SK-N-SH (cell line): ENCODE data around the gene SMAD4. TPM values are rescaled to one million over a fixed set of nuclear protein-coding genes. Genes with fewer than 3 reads are reported as not detected.

Experiments used
- CTCF ChIA-PET: fragments of 300-600, 350-600 bp; formaldehyde crosslinking; extraction: SDS; loops from one replicate; lab custom pipeline; 2021; lab: Yijun Ruan, JAX
- POLR2A ChIA-PET: fragments of 350-600 bp; sonication (Branson Sonifier 250); formaldehyde crosslinking; extraction: SDS; loops from one replicate; lab custom pipeline; 2020; ENCODE audit warnings: antibody characterized with exemption, inconsistent platforms; lab: Yijun Ruan, JAX
- DNase-seq: peaks from one replicate; pipeline ENCODE4 v3.0.0; 2012
- H2AFZ ChIP-seq: fragments of 200-600 bp; sonication (generic); 2 replicates; pipeline ENCODE4 v1.8.1; 2016; ENCODE audit warnings: antibody characterized with exemption, mild to moderate bottlenecking, low read depth
- H3F3A ChIP-seq: fragments of 200-600 bp; sonication (generic); replicated peaks from 2 replicates; pipeline ENCODE3; 2016; ENCODE audit warnings: antibody characterized with exemption, mild to moderate bottlenecking; ENCODE audit not compliant: insufficient read depth
- H3K27ac ChIP-seq, 2 experiments: fragments of 200-500 bp in 1 of 2; fragments of 200-600 bp in 1 of 2; sonication (Bioruptor generic) in 1 of 2; sonication (generic), shearing (Covaris generic) in 1 of 2; 2 replicates each; pipeline versions ENCODE4 v1.5.1 to v1.6.1; 2014 to 2016; ENCODE audit warnings: low read depth in 2 of 2, inconsistent platforms in 1 of 2, low read length in 1 of 2, mild to moderate bottlenecking in 1 of 2, mixed read lengths in 1 of 2
- H3K27me3 ChIP-seq: fragments of 200-600 bp; sonication (generic), shearing (Covaris generic); 2 replicates; pipeline ENCODE4 v1.6.1; 2016; ENCODE audit warnings: mixed run types; ENCODE audit not compliant: insufficient read depth
- H3K36me3 ChIP-seq, 2 experiments: fragments of 200-500 bp in 1 of 2; fragments of 200-600 bp in 1 of 2; sonication (Bioruptor generic) in 1 of 2; sonication (generic) in 1 of 2; replicated peaks in 1 of 2; 2 replicates each; pipeline versions ENCODE3 to v1.5.1; 2014 to 2016; ENCODE audit warnings: low read length in 1 of 2, mild to moderate bottlenecking in 1 of 2; ENCODE audit not compliant: insufficient read depth in 2 of 2, control insufficient read depth in 1 of 2
- H3K4me1 ChIP-seq, 2 experiments: fragments of 200-500 bp in 1 of 2; fragments of 200-600 bp in 1 of 2; sonication (Bioruptor generic) in 1 of 2; sonication (generic), shearing (Covaris generic) in 1 of 2; 2 replicates each; pipeline versions ENCODE4 v1.5.1 to v1.6.1; 2014 to 2016; ENCODE audit warnings: low read depth in 1 of 2, low read length in 1 of 2, mixed run types in 1 of 2; ENCODE audit not compliant: insufficient read depth in 2 of 2, control insufficient read depth in 1 of 2
- H3K4me2 ChIP-seq: fragments of 200-600 bp; sonication (generic), shearing (Covaris generic); 2 replicates; pipeline ENCODE4 v1.6.1; 2017; ENCODE audit warnings: mixed run types
- H3K4me3 ChIP-seq, 2 experiments: fragments of 200-500 bp in 1 of 2; fragments of 200-600 bp in 1 of 2; sonication (Bioruptor generic) in 1 of 2; sonication (generic), shearing (Covaris generic) in 1 of 2; 2 replicates each; pipeline versions ENCODE4 v1.5.1 to v1.8.1; 2014 to 2016; ENCODE audit warnings: low read depth in 2 of 2, inconsistent platforms in 1 of 2, low read length in 1 of 2, mild to moderate bottlenecking in 1 of 2, mixed read lengths in 1 of 2, moderate library complexity in 1 of 2
- H3K79me2 ChIP-seq: fragments of 200-600 bp; sonication (generic); 2 replicates; pipeline ENCODE4 v1.8.1; 2017; ENCODE audit warnings: mild to moderate bottlenecking; ENCODE audit not compliant: insufficient read depth
- H3K9ac ChIP-seq: fragments of 200-600 bp; sonication (generic); 2 replicates; pipeline ENCODE4 v1.6.1; 2017; ENCODE audit warnings: mixed run types
- H3K9me2 ChIP-seq: fragments of 200-600 bp; sonication (generic); 2 replicates; pipeline ENCODE4 v1.6.1; 2017; ENCODE audit warnings: mixed run types
- H3K9me3 ChIP-seq: fragments of 200-600 bp; sonication (generic); 2 replicates; pipeline ENCODE4 v1.6.1; 2017; ENCODE audit warnings: mixed run types, mild to moderate bottlenecking, moderate library complexity
- H4K20me1 ChIP-seq: fragments of 200-600 bp; sonication (generic); 2 replicates; pipeline ENCODE4 v1.6.1; 2017; ENCODE audit warnings: mild to moderate bottlenecking, mixed run types; ENCODE audit not compliant: insufficient read depth
- CHD2 ChIP-seq: fragments of 150-350 bp; IDR thresholded peaks from 2 replicates; pipeline ENCODE4 v1.6.1; 2018; ENCODE audit warnings: low read length; ENCODE audit not compliant: partially characterized antibody
- EZH2phosphoT487 ChIP-seq: fragments of 200-600 bp; sonication (generic); IDR thresholded peaks from 2 replicates; pipeline ENCODE4 v1.6.1; 2017; ENCODE audit warnings: low read depth, mixed run types, mild to moderate bottlenecking, antibody characterized with exemption, moderate library complexity, borderline replicate concordance
- FOSL2 ChIP-seq: IDR thresholded peaks from 2 replicates; pipeline ENCODE4 v1.4.0; 2012; ENCODE audit warnings: low read depth, mild to moderate bottlenecking, moderate library complexity, borderline replicate concordance
- FOXJ3 ChIP-seq: sonication (generic); formaldehyde crosslinking; IDR thresholded peaks from 2 replicates; pipeline ENCODE4 v1.5.1; 2020; ENCODE audit warnings: mild to moderate bottlenecking, missing genetic modification reagents
- FOXM1 ChIP-seq: IDR thresholded peaks from 2 replicates; pipeline ENCODE4 v1.4.0; 2012; ENCODE audit warnings: low read depth, mild to moderate bottlenecking
- GABPA ChIP-seq: IDR thresholded peaks from 2 replicates; pipeline ENCODE4 v1.4.0; 2012; ENCODE audit warnings: low read depth, mild to moderate bottlenecking
- IRF3 ChIP-seq: fragments of 150-350 bp; IDR thresholded peaks from 2 replicates; pipeline ENCODE4 v1.6.1; 2016; ENCODE audit warnings: mild to moderate bottlenecking, low read depth, low read length
- MAX ChIP-seq: IDR thresholded peaks from 2 replicates; pipeline ENCODE4 v1.4.0; 2012; ENCODE audit warnings: low read depth
- MXI1 ChIP-seq: IDR thresholded peaks from 2 replicates; pipeline ENCODE4 v1.6.1; 2012; ENCODE audit warnings: mild to moderate bottlenecking, low read depth, low read length, improper control_type of control experiment
- NRF1 ChIP-seq: IDR thresholded peaks from 2 replicates; pipeline ENCODE4 v1.6.1; 2012; ENCODE audit warnings: low read depth, mild to moderate bottlenecking, low read length
- PBX3 ChIP-seq: IDR thresholded peaks from 2 replicates; pipeline ENCODE4; 2012
- POLR2AphosphoS5 ChIP-seq: IDR thresholded peaks from 2 replicates; pipeline ENCODE4 v1.6.1; 2012; ENCODE audit warnings: low read depth, low read length
- RCOR1 ChIP-seq: fragments of 150-350 bp; IDR thresholded peaks from 2 replicates; pipeline ENCODE4 v1.6.1; 2017; ENCODE audit warnings: antibody characterized with exemption, low read length
- RXRA ChIP-seq: IDR thresholded peaks from 2 replicates; pipeline ENCODE4 v1.4.0; 2012; ENCODE audit warnings: low read depth, mild to moderate bottlenecking, borderline replicate concordance
- SMC3 ChIP-seq: IDR thresholded peaks from 2 replicates; pipeline ENCODE4 v1.6.1; 2012; ENCODE audit warnings: low read depth, low read length, improper control_type of control experiment
- TEAD4 ChIP-seq: IDR thresholded peaks from 2 replicates; pipeline ENCODE4 v1.4.0; 2012; ENCODE audit warnings: mild to moderate bottlenecking, borderline replicate concordance; ENCODE audit not compliant: insufficient read depth
- YY1 ChIP-seq: IDR thresholded peaks from 2 replicates; pipeline ENCODE4 v1.4.0; 2012; ENCODE audit warnings: low read depth, mild to moderate bottlenecking
- WGBS: methylation state at CpG from one replicate; pipeline ENCODE4 v1.1.6; 2017; ENCODE audit warnings: low lambda C conversion rate; 5-methylcytosine and 5-hydroxymethylcytosine counted together
- polyA plus RNA-seq, 3 experiments: library from polyadenylated mRNA; depleted of rRNA; stranded (reverse); fragments of >200 nt; gene quantifications; 2 replicates each; pipeline ENCODE4 v1.2.3, GENCODE V29; 2012

SMAD4 gene
- polyA plus RNA-seq, 1 of the 3 experiments (the other 2 are of a cell fraction) = 43.3 TPM

- TF ChIP-seq PBX3 (no peak), IRF3 (no peak), GABPA (no peak), FOXM1 (no peak), FOXJ3 (CRISPR knock-in tag) (no peak), TEAD4 (no peak)
These were observed 9.5 kb upstream of the SMAD4 start (continued) for GRCh38 chr18:51020536-51020935.

- Histone ChIP-seq H3K9me3 (no peaks in the 10 kb centered on the region), H3K4me1 (no peaks in the 10 kb centered on the region), H3K36me3 (peaks cover 3 to 14% of the 10 kb centered on the region in 2 experiments), H3K27ac (no peak overlapping the region), H2AFZ (no peak overlapping the region), H3F3A (no peaks in the 10 kb centered on the region), H3K9me2 (no peaks in the 10 kb centered on the region), H3K4me2 (no peak overlapping the region), H3K4me3 (no peak overlapping the region), H3K79me2 (peaks cover 3% of the 10 kb centered on the region; the same call in 1 of the 2 replicates), H3K27me3 (no peaks in the 10 kb centered on the region), H4K20me1 (no peaks in the 10 kb centered on the region), H3K9ac (no peak overlapping the region)
- TF ChIP-seq FOSL2 (no peak), FOXM1 (no peak), CHD2 (no peak), YY1 (no peak), MXI1 (no peak), NRF1 (no peak), SMC3 (no peak), POLR2AphosphoS5 (no peak), RCOR1 (no peak), IRF3 (no peak), RXRA (no peak), FOXJ3 (CRISPR knock-in tag) (no peak), EZH2phosphoT487 (no peak), MAX (no peak), TEAD4 (no peak)
- ChIA-PET CTCF (no interaction called here), POLR2A (no interaction called here)
- WGBS = 92% methylated on average over 5 of the region's 5 CpGs
- DNase-seq = no peak
These were observed 8.6 kb upstream of the SMAD4 start for GRCh38 chr18:51021226-51021965.
